Spinal cord (tissue), 10 donors: Measurements from ENCODE around the gene IRAK2. TPM values are rescaled to one million over a fixed set of nuclear protein-coding genes. Genes with fewer than 3 reads are reported as not detected.

Experiments
- DNase-seq, 6 donors: peaks; one replicate each; pipeline versions ENCODE4 v3.0.0 to v3.0.0-alpha.2; 2013 to 2015; ENCODE audit warnings: low spot score in 6 of 6, low read depth in 4 of 6
- H3K27ac ChIP-seq: one replicate; pipeline ENCODE4 v1.5.1; 2013; ENCODE audit warnings: low read depth, low read length, control low read depth
- H3K27me3 ChIP-seq: one replicate; pipeline ENCODE4 v1.6.1; 2013; ENCODE audit warnings: low read length; ENCODE audit not compliant: control insufficient read depth, insufficient read depth
- H3K36me3 ChIP-seq: one replicate; pipeline ENCODE4 v1.6.1; 2013; ENCODE audit warnings: low read length; ENCODE audit not compliant: control insufficient read depth, insufficient read depth
- H3K4me1 ChIP-seq: one replicate; pipeline ENCODE4 v1.6.1; 2013; ENCODE audit warnings: low read length; ENCODE audit not compliant: control insufficient read depth, insufficient read depth
- H3K4me3 ChIP-seq: one replicate; pipeline ENCODE4 v1.5.1; 2013; ENCODE audit warnings: low read depth, low read length, control low read depth
- H3K9me3 ChIP-seq: one replicate; pipeline ENCODE4 v1.6.1; 2013; ENCODE audit warnings: low read length; ENCODE audit not compliant: control insufficient read depth, insufficient read depth
- WGBS: methylation state at CpG from one replicate; pipeline ENCODE4 v1.1.5; 2013; ENCODE audit warnings: missing lambda C conversion rate; ENCODE audit not compliant: insufficient coverage; 5-methylcytosine and 5-hydroxymethylcytosine counted together
- polyA plus RNA-seq, 2 donors: library from polyadenylated mRNA; unstranded; fragments of 120-200 nt; gene quantifications; one replicate each; pipeline ENCODE4 v1.2.1, GENCODE V29; 2013; ENCODE audit not compliant: insufficient read length in 2 of 2
- total RNA-seq, 2 donors: library from RNA; depleted of rRNA in 1 of 2; stranded (reverse); fragments of 120-200 nt in 1 of 2; fragments of >200 nt in 1 of 2; gene quantifications; one replicate each; pipeline versions ENCODE4 v1.2.3 to v1.2.4, GENCODE V29; 2013 to 2014
- donor health status: healthy.

Gene IRAK2
- total and polyA plus RNA-seq, 4 donors, result 2.6 to 6.1 (median 5.0) TPM

- no peak overlapping the region for H3K27ac ChIP-seq
- DNase-seq, result no peak
- no peaks in the 10 kb centered on the region for H3K27me3 ChIP-seq
- no peaks in the 10 kb centered on the region for H3K9me3 ChIP-seq
- no peak overlapping the region for H3K4me3 ChIP-seq
- H3K36me3 ChIP-seq, result peaks cover 7% of the 10 kb centered on the region
- no peaks in the 10 kb centered on the region for H3K4me1 ChIP-seq
- WGBS, result 77% methylated on average over 5 of the region's 6 CpGs
Measured at GRCh38 chr3:10215578-10216368, 51.1 kb downstream of the IRAK2 start.

- Histone ChIP-seq H3K27me3 (no peaks in the 10 kb centered on the region), H3K4me1 (no peaks in the 10 kb centered on the region), H3K9me3 (no peaks in the 10 kb centered on the region), H3K27ac (no peak overlapping the region), H3K36me3 (peaks cover 7% of the 10 kb centered on the region), H3K4me3 (no peak overlapping the region)
- DNase-seq, result no peak
- WGBS, result no CpG with 5 or more reads among the region's 3 CpGs
Measured at GRCh38 chr3:10217359-10217758, 52.6 kb downstream of the IRAK2 start.

GRCh38 chr3:10219737-10220136 lies 55.0 kb downstream of the IRAK2 start:
- H3K4me3 ChIP-seq, result no peak overlapping the region
- H3K4me1 ChIP-seq, result no peaks in the 10 kb centered on the region
- WGBS, result 83% methylated on average over 9 of the region's 9 CpGs
- peaks cover 7% of the 10 kb centered on the region for H3K36me3 ChIP-seq
- no peak overlapping the region for H3K27ac ChIP-seq
- peak in 1 of 6 donors; percentile 30 for DNase-seq
- H3K27me3 ChIP-seq, result no peaks in the 10 kb centered on the region
- H3K9me3 ChIP-seq, result no peaks in the 10 kb centered on the region

- no peak for DNase-seq
- Histone ChIP-seq H3K4me1 (no peaks in the 10 kb centered on the region), H3K27ac (no peak overlapping the region), H3K27me3 (no peaks in the 10 kb centered on the region), H3K36me3 (peaks cover 7% of the 10 kb centered on the region), H3K9me3 (no peaks in the 10 kb centered on the region), H3K4me3 (no peak overlapping the region)
- 91% methylated on average over 6 of the region's 10 CpGs for WGBS
Measured at GRCh38 chr3:10223676-10224639, 59.2 kb downstream of the IRAK2 start.

GRCh38 chr3:10224794-10225665 lies 60.3 kb downstream of the IRAK2 start:
- no peaks in the 10 kb centered on the region for H3K4me1 ChIP-seq
- peak in 5 of 6 donors; percentile 15 to 77 (median 29) for DNase-seq
- no peak overlapping the region for H3K27ac ChIP-seq
- H3K27me3 ChIP-seq, result no peaks in the 10 kb centered on the region
- WGBS, result 80% methylated on average over 4 of the region's 4 CpGs
- H3K36me3 ChIP-seq, result peaks cover under 1% of the 10 kb centered on the region
- no peak overlapping the region for H3K4me3 ChIP-seq
- no peaks in the 10 kb centered on the region for H3K9me3 ChIP-seq

- H3K27me3 ChIP-seq, result no peaks in the 10 kb centered on the region
- H3K4me3 ChIP-seq, result no peak overlapping the region
- no peak overlapping the region for H3K27ac ChIP-seq
- H3K4me1 ChIP-seq, result no peaks in the 10 kb centered on the region
- H3K9me3 ChIP-seq, result no peaks in the 10 kb centered on the region
- H3K36me3 ChIP-seq, result no peaks in the 10 kb centered on the region
- peak in 1 of 6 donors; percentile 12 for DNase-seq
- WGBS, result 39% methylated on average over 8 of the region's 10 CpGs
Measured at GRCh38 chr3:10226293-10226692, 61.6 kb downstream of the IRAK2 start.

GRCh38 chr3:10228248-10228950 lies 63.7 kb downstream of the IRAK2 start:
- H3K27ac ChIP-seq, result no peak overlapping the region
- H3K4me1 ChIP-seq, result no peaks in the 10 kb centered on the region
- no peaks in the 10 kb centered on the region for H3K36me3 ChIP-seq
- H3K9me3 ChIP-seq, result no peaks in the 10 kb centered on the region
- WGBS, result 86% methylated on average over 3 of the region's 4 CpGs
- no peak overlapping the region for H3K4me3 ChIP-seq
- DNase-seq, result no peak
- H3K27me3 ChIP-seq, result no peaks in the 10 kb centered on the region

GRCh38 chr3:10229576-10229975 lies 64.9 kb downstream of the IRAK2 start:
- H3K9me3 ChIP-seq, result no peaks in the 10 kb centered on the region
- H3K27me3 ChIP-seq, result no peaks in the 10 kb centered on the region
- no peak overlapping the region for H3K4me3 ChIP-seq
- no CpG with 5 or more reads among the region's 7 CpGs for WGBS
- no peak for DNase-seq
- H3K4me1 ChIP-seq, result no peaks in the 10 kb centered on the region
- H3K36me3 ChIP-seq, result peaks cover 5% of the 10 kb centered on the region
- H3K27ac ChIP-seq, result no peak overlapping the region
